HG03457 (cell line): ENCODE measurements around the gene SETD3.

Experiments
- ATAC-seq: cut with Tn5 transposase; IDR thresholded peaks from one replicate; pipeline ENCODE4 v1.9.1; 2021; ENCODE audit warnings: moderate number of reproducible peaks; ENCODE audit not compliant: unreplicated experiment

Gene SETD3

DNA sequence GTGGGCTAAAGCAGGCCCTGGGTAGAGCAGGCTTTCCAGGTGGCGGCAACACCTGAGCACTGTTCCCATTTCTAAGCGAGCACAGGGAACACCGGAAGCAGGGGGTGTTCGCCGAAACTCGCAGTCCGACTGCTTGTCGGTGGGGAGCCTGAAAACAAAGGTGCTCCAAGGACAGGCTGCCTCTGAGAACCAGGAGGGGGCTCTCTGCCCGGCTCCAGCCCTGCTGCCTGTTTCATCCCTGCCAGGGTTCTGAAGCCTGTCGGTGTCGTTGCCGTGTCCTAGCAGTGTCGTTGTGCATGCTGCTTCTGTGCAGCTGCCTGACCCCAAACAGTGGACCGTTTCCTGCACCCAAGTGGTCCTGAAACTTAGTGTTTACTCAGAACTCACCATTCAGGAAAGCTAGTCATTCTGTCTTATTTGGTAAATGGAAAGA is 22.3 kb upstream of the SETD3 start:
- no peak for ATAC-seq

DNA sequence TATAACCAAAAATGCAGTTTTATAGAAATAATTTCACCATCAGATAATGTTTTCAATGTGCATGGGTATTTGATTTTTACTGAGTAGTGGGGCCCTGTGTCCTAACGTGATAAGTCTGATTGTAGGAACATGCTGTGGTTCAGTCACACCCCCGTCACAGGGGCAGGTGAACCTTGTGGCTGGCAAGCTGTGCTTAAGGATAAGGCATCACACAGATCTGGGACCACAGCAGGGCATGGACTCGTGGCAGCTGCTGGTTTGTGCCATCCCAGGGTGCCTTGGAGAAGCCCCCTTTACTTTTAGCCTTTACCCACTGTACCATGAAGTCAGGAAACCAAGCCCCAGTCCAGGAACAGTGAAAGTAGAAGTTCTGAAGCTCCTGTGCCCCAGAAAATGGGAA is 17.2 kb upstream of the SETD3 start:
- ATAC-seq: no peak

DNA sequence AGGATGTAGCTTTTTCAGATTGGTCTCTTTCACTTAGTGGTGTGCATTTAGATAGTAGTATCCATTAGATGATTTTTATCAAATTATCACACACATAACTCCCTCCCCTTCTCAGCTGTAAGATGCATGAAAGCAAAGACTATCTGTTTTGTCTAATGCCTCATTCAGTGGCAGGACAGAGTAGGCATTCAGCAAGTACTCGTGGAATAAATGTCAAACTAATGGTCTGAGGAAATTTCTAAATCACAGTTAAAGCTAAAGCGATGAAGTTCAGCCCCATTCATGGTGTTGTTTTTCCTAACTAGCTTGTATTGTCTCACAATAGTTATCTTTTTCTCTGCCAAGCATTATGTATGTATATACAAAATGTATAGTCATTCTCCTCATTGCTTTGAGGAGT is 16.7 kb upstream of the SETD3 start:
- no peak for ATAC-seq

DNA sequence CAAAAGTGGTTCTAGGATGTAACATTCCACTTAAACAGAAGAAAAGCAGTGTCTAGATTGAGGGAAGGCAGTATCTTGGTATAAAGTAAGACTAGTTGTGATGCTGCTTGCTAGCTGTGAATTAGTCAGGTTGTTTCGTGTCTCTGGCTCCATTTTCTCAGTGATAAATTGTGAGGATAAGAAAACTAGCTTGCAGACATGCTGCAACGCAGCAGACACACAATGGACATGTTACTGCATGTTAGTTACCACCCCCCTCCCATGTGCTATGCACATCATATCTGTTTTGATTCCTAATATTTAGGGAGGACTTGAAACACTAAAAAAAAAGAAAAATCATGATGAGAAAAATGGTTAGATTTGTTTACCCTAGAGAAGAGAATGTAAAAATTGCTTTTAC is 3.4 kb upstream of the SETD3 start:
- no peak for ATAC-seq

DNA sequence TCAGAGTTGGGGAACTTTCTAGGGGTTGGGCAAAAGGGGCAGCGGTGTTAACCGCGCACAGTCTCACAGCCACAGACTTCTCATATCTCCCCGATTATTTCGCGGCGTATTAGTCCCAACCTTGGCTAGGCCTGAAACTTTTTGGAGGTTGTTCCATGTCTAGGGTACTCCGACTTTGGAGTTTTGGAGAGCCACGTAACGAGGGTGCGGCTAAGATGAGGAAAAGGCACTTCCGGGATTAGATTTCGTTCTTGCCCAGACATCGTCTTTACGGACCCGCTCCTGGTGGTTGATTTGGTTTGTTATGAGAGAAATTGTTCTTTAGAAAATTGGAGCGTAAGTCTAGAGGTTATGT is 1.1 kb upstream of the SETD3 start:
- ATAC-seq: no peak

DNA sequence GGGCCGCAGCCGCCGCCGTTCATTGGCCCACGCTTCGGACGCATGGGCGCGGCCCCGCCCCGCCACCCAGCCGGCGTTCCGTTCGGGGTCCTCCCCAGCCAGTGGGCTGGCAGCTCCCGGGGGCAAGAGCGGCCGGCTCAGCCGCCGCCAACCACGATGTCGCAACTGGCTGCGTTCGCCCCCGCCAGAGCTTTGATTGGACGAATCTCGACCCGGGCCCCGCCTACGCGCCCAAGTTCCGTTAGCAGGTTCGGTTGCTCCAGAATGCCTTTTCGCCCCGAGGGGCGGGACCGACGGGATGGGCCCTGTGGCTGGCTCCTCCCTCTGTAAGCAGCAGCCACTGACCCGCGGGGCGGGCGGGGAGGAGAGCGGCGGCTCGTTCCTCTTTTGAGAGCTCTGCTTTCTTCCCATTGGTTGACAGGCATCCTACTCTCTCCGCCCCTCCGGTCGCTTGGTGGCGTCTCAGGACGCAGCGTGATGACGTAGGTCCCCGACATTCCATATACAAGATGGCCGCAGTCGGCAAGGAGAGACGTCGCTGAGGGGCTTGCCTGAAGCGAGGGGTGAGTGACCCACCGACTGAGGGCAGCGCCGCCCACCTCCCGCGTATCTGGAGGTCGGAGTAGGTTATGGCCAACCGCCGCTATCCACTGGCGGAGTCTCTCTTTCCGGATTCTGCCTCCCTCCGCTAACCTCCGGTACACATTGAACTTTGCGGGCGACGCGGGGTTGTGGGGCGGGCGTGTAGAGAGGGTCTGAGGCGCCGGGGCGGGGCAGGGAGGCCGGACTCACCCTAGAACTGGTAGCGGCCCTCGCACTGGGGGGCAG is 472 bp upstream of the SETD3 start, which contains the start of gene CCNK:
Gene CCNK, plus strand, starts transcription at position 493 of the 828 bp plus-strand sequence. CDS start 11,269 bp downstream, outside the sequence.
- peak; percentile 85 for ATAC-seq

DNA sequence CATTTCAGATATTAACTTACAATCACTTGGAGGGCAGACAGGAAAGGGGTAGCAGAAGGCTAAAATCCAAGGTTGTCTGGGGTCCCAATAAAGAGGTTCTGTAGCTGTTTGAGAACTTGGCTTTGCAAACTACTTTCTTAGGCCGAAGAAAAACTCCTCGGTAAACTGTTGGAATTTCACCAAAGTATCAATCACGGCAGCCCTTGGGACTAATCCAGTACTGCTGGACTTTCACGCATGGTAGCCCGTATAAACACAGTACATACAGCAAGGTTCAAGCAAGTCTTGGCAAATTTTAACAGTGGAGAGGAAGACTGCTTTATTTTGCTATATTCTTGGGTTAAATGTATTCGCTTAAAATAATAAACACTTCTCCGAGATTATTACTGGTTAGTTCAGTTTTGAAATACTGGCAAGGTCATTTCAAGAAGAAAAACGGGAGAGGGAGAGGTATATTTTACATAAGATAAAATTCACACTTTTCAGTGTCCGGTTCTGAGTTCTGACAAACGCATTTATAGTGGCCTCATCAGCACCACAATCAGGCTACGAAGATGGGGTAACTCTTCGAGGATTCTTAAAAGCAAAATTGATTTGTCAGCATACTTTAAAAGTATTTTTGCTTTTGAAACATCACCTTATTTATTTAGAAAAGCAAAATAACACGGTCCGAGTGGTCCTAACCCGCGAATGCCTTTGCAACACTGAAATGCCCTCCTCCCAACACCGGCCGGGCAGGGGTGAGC is 1.3 kb downstream of the SETD3 start:
- no peak for ATAC-seq

DNA sequence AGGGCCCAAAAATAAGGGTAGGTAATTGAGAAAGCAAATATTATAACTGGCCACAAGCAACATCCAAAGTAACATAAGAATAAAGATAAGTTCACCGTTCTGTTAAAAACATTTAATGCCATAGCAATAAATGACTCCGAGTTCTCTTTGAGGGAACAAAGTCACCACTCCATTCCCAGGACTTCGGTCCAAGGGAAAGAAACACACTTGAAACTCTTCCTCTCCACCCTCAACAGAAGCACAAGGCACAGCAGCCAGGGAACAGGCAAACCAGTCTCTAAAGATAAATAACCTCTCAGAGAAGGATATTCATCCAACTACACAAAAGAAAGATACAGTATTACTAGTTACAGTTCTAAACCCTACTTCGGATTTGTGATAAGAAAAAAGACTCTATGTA is 2.5 kb downstream of the SETD3 start:
- no peak for ATAC-seq

DNA sequence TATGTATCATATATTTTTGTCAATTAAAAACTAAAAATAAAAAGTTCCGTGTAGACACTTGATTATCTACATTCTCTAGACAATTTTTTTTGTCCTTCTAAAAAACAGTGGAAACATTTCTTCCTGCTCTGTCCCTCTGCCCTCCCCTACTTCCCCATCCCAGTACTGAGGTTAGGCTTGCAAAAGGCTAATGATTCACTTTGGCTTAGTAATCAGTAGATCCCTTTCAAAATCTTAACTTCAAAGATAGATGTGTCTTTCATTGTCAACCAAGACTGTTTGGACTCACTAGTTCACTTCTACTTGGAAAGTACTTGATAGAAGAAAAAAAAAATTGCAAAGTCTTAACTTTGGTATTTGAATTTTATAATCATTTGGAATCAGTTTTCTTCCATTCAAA is 3.8 kb downstream of the SETD3 start:
- ATAC-seq: no peak

DNA sequence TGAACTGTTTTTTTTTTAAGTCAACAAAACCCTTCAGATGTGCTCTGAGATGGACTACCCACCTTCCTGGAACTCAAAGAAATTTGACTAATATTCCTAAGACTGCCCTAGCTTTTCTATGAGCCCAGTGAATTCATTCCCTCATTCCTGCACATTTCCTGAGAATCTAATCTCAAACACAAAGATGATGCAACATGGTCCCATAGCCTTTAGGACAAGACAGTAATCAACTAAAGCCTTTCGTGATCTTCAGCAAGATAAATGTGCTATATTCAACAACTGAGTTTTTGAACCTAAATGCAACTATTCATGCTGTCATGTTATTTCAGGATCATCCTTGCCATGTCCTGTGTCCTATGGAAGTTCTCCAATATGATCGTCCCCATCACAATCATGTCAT is 5.0 kb downstream of the SETD3 start:
- ATAC-seq: no peak

DNA sequence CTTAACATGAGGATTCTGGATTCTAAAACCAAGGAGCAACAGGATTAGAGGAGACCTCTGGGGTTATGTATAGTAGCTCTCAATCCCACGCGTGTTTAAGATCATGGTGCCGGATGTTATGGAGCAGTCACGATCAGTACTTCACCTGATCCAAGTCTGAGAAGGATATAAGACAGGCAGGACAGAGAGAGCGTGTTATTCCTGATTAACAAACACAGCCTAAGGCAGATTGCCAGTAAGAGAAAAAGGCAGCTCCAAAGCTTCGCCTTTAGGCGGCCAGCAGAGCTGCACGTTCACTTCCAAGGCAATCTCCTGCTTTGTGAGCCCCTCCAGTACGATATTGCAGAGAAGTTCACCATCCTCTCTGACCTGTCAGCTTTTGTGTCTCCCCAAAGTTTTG is 5.5 kb downstream of the SETD3 start:
- ATAC-seq: no peak

DNA sequence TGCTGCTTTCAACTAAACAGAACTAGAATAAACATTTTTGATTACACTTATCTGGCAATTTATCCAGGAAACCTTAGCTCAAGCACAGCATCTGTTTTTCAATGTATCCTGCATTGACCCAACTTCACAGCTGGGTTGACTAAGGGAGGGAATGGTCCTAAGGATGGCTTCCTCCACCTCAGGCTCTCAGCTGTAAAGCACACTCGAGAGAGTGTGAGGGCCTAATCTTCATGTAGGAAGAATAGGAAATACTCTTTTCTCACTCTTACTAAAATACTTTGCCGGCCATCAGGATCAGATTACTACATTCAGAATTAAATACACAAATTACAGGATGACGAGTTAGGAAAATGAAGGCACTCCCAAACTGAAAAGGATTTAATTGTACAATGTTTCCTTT is 7.2 kb downstream of the SETD3 start:
- no peak for ATAC-seq

DNA sequence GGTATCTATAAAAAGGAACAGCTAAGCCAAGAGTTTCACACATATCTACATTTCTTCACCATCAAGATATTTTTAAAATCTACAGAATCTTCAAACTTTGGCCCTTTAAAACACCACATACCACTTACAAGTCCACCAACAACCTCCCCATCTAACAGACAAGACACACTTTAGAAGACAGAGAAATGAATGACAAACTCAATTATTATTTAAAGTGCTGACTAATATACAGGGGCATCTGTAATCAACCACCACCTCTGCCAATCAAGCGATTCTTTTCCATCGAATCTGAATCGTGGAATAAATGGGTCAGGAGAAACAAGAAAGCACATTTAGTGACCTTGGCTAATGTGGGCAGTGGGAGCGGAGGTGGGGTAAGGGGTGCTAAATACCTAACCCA is 7.7 kb downstream of the SETD3 start:
- ATAC-seq: no peak

DNA sequence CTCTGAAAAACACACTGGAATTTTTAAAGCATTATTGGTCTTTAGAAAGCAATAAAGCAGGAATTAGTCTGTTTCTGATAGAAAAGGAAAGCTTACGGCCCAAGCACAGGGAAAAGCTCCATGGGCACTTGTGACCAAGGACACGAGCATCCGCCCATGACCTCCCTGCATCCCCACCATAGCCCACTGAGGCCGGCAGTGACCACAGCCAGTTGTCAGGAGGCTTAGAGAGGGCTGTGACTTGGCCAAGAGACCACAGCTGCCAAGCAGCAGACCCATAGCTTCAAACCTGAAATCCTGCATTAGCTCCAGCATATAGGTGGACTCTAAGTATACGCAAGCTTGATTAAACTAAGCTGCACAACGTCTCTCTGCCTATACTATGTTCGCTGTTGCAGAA is 8.9 kb downstream of the SETD3 start:
- no peak for ATAC-seq

DNA sequence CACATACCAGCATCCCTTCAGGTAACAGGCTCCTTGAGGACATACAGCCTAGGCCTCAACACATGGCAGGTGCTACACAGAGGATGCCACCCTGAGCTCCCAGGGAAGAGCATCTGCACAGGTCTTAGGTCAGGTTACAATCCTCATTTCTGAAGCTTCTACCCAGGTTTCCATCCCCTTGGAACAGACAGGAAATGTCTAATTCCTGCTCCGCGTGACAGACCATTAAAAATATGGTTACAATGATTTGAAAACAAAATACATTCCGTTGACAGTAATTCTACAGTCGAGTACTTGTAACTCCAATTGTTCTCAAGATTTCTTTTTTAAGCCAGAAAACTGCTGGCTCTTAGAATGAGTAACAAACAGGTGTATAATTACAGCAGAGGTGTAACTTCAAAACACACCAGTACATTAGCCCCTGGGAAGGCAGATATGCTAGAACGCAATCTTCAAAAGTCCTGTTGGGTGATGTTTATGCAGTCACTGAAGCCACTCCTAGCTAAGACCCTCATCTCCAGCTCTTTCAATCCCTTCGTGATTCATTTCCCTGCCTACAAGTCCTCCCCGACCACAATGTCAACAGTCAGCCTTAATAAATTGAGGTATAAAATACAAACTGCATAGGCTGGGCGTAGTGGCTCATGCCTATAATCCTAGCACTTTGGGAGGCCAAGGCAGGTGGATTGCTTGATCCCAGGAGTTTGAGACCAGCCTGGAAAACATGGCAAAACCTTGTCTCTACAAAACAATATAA is 11.6 kb downstream of the SETD3 start:
- no peak for ATAC-seq

DNA sequence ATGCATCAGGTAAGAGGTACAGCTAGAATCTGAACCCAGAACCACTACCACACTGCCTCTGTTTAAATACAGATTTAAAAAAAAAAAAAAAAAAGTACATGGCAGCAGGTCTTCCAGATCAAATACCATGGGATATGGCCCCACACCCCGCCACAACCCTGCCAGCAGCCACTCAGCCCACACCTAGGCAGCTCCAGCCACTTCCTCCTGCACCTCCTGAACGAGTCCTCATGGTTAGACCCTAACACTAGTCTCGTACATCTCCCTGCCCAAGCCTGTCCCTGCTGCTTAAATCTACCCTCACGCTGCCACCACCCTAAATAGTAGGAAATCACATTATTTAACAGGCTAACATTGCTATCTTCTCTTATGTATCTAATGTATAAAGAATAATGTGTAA is 12.6 kb downstream of the SETD3 start:
- no peak for ATAC-seq

DNA sequence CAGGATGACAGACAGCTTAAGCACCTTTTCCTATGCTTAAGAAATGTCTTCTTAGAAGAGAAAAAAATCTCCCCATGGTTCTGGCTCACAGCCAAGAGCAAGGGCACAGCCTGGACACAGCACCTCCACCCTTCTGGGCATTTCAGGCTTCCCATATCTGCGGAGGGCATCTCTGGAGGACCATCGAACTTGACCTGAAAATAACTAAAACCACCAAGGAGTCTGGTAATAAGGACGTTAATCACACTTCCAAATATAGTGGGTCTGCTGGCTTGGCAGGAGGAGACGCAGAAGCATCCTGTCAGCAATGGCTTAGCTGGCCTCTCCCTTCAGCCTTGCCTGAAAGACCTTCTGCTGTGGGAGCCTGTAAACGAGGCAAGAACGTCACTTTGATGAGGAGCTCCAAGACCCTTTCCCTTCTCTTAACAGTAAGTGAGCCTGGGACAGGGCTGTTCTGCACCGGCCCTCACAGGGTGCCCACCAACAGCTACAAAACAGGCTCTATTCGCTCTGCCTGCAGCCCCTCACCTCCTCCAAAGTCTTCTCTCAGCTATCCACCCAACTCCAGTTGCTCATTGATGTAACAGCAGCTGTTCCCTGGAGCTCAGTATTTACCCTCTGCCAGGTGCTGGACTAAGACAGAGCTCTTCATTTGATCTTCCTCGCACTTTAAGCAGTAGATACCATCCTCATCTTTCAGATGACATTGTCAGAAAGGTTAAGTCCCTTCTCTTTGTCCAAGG is 13.2 kb downstream of the SETD3 start:
- ATAC-seq: no peak

DNA sequence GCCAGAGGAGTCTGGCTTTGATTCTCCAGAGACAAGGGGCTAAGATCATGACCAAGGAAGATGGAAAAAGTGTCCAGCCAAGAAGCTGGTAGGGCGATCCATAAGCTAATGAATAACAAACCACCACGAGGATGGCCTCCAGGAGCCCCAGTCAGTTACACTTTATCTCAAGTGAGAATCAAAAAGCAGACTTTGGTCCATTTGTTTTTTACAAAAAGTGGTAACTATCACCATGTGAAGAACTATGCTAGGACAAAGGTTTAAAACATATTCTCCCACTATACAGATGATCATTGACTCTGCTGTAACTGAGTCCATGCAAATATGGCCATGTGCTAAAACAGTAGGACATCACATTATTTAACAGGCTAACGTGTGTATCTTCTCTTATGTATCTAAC is 13.9 kb downstream of the SETD3 start:
- no peak for ATAC-seq

DNA sequence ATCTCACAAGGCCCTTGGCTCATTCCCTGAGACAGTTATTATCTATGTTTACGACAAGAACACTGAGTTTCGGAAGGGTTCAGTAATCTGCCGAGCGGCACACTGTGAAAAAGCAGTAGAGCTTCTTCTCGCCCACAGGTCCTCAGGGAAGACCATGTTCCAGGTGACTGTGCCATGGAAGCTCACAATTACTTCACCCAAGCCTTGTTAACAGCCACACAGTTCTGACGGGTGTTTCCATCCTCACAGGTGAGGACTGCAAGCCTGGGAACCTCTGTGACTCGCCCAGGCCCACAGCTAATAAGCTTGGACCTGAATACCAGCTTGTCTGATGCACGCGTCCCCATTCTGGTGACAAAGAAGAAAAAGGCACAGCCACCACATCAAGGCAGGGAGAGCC is 15.4 kb downstream of the SETD3 start:
- no peak for ATAC-seq

DNA sequence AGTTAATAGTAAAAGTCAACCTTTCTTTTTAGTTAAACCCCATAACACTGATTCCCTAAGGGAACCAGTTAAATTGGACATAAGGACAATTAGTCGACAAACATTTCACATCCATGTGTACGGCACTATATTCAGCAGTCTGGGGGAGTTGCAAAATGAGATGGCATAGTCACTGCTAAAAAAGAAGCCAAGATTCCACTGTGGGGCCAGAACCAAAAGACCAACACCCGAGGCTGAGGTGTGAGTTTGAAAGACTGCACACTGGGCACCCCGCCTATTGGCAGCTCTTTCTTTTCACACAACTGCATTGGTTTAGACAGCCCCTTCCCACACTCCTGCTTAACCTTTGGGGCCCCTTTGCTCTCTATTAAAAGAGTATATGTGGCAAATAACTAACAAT is 16.7 kb downstream of the SETD3 start:
- no peak for ATAC-seq

DNA sequence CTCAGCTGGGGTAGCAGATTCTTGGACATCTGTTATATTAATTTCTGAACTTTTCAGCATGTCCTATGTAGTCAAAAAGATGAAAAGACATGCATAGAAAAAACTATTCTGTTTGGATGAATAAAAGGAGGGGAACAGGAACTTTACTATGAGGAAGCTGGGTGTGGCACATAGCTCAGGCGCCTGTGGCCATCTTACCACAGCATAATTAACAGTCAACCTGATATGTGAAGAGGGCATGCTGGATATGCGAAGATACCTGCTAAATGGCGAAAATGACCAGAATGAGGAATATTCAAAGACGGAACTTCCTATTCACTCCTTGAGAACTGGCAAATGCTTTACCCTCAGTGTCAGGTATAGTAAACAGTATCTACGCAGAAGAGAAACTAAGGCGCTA is 18.4 kb downstream of the SETD3 start:
- ATAC-seq: no peak
